ENCODE data around the gene AKR1E2.

DNA sequence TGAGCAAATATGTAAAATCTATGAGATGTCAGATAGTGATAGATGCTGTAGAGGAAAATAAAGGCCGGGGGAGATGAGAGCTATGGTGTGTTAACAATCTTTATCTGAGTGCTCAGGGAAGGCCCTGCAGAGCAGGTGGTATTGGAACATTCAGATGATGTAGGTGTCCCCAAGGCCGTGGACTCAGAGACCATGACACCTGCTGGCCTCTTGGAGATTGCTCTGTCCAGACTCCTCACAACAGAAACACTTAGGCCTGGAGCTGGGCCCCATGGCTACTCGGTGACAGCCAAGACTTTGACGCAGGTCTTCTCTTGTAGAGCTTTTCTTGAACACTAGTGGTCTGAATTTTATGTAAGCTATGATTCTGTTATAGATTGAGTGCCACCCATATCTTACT is 13.3 kb downstream of the AKR1E2 start:
- no peak for TF ChIP-seq POLR2A (IDR thresholded peaks at IDR 0.05)
- TF ChIP-seq, protein P1, sequence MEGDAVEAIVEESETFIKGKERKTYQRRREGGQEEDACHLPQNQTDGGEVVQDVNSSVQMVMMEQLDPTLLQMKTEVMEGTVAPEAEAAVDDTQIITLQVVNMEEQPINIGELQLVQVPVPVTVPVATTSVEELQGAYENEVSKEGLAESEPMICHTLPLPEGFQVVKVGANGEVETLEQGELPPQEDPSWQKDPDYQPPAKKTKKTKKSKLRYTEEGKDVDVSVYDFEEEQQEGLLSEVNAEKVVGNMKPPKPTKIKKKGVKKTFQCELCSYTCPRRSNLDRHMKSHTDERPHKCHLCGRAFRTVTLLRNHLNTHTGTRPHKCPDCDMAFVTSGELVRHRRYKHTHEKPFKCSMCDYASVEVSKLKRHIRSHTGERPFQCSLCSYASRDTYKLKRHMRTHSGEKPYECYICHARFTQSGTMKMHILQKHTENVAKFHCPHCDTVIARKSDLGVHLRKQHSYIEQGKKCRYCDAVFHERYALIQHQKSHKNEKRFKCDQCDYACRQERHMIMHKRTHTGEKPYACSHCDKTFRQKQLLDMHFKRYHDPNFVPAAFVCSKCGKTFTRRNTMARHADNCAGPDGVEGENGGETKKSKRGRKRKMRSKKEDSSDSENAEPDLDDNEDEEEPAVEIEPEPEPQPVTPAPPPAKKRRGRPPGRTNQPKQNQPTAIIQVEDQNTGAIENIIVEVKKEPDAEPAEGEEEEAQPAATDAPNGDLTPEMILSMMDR (IDR thresholded peaks at IDR 0.05), result no peak
